Activated T-helper 9 cell treated with anti-CD3 and anti-CD28 coated beads, Interleukin-2, amount 50 U/mL, for 16 hours (primary cell): ENCODE results near the gene COPZ2.
"Not testable (repeated sequence)": the region's sequence is repeated elsewhere in the genome, so short reads cannot be mapped to it uniquely, and the experiment has no call there.

Experiments used
- DNase-seq: peaks from one replicate; pipeline ENCODE4 v3.0.0-alpha.2; 2020; ENCODE audit warnings: low read depth

The COPZ2 gene

DNA sequence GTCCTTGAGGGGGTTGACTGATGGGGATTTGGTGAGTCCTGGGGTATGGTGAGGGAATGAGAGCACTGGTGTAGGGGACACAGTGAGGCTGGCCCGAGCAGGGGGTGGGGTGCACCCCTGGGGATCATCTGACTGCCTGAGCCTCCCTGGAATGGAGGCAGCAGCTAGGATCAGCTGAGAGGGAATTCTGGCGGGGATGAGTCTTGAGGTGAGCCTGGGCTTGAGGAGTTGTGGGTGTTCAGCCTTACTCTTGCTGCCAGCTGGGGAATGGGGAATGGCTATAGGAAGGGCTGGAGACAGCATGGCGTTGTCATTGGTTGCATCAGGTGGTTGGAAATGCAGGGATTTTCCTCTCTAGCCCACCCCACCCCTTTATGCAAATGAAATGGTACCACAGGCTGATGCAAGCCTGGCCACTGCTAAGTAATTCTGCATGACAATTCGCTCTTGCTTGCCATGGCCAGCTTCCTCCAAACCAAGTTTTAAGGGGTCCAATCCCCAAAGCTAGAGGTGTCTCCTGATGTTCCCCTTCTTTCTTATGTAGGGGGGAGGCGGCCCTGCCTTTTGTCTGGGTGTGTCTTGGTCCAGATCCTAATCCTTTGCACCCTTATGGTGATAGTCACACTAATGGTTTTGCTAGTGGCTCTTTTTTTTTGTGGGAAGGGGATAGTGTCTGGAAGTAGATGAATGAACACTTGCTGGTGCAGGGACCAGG, 18.1 kb upstream of the COPZ2 start:
- peak; percentile 27 for DNase-seq

DNA sequence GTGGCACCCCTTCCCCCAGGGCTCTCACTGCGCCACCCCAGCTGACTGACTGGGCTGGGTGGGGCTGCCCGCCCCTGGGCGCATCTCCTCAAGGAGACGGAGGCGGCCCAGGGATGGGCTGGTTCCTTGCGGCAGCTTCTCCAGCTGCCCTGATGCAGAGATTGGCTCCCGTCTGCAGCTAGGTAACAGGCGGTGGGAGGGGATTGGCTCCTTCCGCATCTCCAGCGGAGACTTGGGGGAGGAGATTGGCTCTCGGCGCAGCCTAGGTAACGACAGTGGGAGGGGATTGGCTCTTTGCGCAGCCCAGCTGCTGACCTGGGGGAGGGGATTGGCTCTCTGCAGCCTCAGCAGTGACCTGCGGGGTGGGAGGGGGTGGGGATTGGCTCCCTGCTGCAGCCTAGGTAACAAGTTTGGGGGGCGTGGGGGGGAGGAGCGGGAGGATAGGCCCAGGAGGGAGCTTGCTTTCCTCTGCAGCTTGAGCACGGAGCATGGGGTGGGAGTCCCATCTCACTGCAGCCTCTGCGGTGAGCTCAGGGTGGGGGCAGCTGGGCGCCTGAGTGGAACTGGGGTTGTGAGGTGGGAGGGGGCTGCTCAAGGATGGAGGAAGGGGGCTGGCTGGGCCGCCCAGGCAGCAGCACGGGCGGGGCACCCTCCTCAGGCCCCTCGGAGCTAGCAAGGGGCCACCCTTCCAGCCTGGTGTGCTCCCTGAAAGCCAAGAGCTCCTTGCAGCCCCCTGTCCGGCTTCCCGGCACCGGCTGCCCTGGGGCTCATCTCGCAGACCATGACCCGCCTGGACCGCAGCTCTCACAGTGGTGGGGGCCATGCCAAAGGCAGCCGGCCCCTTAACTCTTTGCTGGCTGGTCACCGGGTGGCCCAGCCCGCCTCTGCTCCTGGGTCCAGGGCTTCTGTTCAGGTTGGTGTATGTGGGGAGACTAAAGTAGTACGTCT, 16.9 kb upstream of the COPZ2 start:
- DNase-seq, result no peak

DNA sequence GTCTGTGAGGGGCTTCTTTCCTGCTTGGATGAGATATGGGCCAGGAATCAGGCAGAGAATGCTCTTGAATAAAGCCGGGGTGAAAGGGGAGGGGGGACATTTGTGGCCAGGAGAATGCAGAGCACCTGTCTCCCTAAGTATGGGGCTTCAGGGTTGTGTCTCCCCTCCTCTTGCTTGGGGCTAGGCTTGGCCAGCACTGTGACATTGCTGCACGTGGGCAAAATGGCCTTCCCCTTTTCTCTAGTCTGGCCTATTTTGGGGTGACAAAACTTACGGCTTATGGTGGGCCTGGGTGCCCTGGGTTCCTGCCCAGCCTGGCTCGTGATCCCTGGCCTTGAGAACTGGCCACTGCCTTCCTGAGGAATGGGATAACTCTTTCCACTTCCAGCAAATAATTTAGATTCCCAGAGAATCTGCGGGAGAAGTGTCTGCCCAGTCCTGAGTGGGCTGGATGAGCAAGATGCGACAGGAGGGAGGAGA, 16.2 kb upstream of the COPZ2 start:
- DNase-seq, result no peak

DNA sequence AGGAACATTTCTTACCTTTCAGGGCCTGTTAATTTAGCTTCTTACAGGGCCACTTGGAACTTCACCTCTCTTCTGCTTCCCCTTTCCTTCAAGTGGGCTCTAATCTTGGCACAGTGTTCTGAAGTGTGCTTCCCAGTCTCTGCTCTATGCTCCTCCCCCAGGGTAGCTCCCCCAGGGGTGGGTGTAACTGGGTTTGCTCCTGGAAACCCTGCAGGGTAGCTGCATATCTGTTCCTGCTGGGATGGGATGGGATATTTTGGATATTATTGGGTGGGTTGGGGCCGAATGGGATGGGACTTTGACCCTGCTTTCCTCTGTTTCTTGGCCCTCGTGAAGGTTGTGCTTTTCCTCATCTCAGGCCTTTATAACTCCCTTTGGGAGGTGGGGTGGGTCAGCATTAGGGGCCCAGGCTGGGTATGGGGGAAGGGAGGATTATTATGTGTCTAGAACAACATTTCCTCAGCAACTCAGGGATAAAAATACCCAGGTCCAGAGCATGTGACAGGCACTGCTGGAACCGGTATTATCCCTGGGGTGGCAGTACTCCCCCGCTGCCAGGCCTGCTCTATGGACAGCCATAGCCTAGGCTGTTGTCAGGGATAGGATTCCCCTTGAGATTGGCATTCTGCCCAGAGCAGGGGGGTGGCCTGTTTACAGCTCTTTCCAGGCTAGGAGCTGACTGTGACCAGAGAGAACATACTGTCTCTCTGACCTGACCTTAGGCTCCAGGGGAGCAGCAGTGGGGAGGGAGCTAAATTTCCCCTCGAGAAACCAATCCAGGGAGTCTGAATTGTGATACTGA, 15.6 kb upstream of the COPZ2 start:
- DNase-seq, result no peak

DNA sequence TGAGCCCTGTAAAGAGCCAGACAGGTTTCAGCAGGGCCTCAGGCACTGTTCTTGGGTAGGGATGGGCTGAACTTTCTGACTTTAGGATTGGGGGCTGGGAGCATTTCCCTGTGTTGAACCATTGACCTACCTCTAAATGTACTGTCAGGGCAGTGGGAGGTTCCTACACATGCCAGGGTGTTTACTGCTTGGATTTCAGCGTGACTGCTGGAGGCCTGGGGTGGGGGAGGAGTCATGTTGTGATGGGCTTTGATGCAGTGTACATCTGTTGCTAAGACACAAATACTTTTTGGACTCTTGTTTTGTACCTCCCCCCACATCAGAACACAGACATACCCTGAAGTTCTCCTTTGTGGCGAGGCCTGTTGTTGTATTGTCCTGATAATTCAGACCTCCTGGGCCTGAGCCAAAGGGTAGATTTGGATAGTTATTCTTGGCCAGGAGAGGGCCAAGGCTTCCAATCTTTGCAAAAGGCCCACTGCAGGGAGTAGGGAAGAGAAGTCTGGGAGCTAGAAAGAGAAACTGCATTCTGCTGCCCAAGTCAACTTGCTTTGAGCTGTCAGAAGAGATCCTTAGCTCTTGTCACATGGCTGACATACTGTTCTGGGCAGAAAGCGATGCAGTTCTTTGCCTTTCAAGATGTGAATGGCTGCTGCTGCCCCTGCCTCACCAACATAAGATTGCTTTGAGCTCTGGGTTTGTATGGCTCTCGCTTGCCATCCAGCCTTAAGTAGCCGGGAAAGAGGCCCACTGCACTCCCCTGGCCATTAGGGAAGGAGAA, 14.3 kb upstream of the COPZ2 start:
- DNase-seq, result no peak

DNA sequence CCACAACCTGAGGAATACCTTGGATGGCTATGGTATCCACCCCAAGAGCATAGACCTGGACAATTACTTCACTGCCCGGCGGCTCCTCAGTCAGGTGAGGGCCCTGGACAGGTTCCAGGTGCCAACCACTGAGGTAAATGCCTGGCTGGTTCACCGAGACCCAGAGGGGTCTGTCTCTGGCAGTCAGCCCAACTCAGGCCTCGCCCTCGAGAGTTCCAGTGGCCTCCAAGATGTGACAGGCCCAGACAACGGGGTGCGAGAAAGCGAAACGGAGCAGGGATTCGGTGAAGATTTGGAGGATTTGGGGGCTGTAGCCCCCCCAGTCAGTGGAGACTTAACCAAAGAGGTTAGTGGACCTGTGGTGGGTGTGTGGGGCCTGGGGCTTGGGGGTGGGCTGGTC, 13.7 kb upstream of the COPZ2 start:
- DNase-seq, result no peak

DNA sequence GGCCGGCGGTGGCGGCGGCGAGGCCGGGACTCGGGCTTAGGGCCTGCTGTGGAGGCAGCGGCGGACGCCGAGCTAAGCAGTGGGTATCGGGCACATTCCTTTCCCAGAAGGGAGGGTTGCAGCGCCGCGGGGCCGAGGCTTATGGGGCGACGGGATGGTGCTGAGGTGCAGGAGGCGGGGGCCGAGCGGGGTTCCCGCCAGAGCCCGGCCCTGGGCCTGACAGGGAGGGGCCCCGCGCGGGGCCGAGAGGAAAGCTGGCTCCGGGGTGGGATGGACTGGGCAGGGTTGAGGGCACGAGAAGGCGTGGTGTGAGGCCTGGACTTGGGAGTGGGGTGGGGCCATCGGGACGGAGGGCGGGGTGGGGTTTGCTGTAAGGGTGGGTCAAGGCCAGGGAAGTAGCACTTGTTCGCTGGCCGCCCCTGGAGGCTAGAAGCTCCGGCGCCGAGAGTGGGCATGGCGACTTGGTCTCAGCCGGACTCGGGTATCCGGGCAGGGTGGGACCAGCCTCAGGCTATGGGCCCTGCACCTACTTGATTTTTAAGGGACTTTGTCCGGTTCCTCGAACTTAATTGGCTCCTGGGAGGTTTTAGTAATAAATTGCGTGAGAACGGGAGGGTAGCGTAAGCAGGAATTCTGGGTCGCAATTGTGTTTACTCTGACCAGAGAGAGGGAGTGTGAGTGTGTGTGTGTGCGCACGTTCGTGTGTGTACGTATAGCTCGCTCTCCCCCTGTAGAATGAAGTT, 11.0 kb upstream of the COPZ2 start:
- no peak for DNase-seq

DNA sequence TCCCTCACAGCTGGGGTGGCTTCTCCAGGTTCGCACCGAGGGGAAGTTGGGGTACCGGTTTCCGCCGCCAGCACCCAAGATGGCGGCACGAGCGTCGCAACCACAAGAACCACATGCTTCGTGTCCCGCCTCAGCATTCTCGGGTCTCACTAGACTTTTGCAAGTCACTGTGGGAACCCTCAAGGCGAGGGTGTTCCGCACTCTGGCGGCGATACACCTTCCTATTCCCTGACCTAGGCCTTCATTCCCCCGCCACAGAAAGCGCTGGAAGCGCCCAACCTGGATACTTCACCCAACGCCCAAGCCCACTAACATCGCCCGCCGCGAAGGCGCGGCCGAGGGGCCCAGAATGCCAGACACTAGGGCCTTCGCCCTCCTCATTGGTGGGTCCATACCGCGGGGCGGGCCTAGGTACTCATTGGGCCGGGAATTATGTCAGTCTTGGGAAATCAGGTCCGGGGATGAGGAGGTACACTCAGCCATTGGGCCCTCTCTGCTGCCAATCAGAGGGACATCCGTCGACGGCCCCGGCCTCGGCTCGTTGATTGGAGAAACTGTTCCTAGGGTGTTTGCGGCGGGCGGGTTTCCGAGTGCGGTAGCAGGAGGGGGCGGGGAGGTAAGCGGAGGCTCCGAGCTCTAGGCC, 10.3 kb upstream of the COPZ2 start, which contains the start of gene NFE2L1:
NFE2L1 (plus strand) TSS at position 619 of the 643 bp plus-strand sequence. CDS start 2,760 bp downstream, outside the sequence.
- peak; percentile 97 for DNase-seq

DNA sequence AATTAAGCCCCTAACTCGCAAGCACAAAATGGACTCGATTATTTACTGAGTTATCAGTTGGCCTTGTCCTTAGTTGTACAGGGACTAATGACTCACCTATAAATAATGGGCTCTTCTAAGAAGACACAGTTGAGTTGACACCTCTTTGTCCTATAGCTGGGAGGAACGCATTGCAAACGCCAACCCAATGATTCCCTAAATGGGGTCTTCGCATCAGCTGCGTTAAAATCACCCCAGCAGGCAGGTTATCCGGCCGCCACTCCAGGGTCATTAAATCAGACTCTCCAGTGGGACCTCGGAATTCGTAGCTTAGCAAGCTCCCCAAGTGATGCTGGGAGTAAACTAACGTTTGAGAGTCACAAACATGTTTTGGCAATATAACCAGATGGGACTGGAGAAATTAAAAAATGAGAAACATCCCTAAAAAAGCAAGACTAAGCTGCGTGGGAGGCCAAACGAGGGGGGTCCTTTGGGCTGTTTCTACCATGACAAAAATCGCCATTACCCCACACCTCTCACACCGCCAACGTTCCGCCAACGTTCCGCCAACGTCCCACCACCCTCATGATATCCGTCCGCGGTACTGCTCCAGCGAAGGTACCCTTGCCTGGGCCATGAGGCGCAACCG, 9.6 kb upstream of the COPZ2 start:
- no peak for DNase-seq

DNA sequence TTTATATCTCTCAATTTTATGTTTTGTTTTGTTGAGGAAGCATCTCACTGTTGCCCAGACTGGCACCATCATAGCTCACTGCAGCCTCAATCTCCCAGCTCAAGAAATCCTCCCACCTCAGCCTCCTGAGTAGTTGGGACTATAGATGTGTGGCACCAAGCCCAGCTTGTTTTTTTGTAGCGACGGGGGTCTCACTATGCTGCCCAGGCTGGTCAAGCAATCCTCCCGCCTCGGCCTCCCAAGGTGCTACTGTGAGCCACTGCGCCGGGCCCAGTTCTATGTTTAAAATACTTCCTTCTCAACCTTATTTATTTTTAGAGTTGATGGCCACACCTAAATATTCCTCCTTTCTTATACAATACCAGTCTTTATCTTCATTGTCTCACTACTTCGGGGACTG, 8.7 kb upstream of the COPZ2 start:
- no peak for DNase-seq

DNA sequence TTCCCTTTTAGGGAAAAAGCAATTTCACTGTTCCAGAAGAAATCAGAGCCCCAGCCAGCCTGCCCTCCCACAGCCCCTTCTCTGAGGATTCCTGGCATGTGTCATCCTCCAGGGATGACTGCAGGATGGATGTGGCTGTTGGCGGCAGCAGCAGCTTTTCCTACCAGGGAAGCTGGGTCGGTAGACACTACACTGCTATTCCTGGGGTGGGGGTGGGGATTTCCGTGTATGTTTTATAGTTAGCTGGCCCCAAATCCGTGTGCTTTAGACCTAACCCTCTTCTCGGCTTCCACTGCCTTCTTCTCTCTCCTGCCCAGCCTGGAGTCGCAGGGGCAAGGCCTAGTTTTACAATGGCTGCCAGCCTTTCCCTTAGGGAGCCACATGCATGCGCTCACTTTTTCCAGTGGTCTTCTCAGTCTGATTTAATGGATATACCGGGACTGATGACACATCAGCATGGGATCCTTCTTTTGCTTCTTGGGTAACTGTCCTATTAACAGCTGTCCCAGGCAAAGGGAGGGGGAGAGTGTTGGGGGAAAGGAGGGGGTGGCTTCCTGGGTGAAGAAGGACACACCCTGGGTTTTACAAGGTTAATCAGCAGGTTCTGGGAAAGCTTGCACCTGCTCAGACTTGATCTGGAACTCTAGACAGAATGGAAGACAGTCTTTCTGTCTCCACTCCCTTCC, 7.9 kb upstream of the COPZ2 start:
- no peak for DNase-seq

DNA sequence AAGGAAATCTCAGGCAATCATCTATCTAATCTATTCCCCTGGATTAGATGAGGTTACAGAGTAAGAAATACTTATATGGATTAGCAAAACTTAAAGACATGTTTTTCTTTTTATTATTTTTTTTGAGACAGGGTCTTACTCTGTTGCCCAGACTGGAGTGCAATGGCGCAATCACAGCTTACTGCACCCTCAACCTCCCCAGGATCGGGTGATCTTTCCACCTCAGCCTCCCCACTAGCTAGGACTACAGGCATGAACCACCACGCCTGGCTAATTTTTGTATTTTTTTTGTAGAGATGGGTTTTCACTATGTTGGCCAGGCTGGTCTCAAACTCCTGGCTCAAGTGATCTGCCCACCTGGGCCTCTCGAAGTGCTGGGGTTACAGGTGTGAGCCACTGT, 7.3 kb upstream of the COPZ2 start:
- DNase-seq, result no peak

DNA sequence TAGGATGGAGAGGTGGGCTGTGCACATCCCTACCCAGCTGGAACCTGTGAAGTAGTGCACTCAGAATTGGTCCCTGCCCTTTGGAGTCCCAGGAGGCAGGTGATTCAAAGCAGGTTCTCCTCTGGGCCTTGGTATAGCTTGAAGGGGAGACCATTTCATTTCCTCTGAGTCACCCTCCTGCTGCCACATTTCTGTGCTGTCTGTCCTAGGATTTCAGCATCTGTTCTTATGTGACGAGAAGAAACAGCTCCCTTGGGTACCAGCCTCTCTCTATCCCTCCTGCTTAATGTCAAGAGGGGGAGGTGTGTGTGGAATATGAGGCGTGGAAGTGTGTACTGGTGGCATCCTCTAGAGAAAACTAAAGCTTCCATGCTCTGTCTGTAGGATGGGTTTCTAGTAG, 5.6 kb upstream of the COPZ2 start:
- no peak for DNase-seq

DNA sequence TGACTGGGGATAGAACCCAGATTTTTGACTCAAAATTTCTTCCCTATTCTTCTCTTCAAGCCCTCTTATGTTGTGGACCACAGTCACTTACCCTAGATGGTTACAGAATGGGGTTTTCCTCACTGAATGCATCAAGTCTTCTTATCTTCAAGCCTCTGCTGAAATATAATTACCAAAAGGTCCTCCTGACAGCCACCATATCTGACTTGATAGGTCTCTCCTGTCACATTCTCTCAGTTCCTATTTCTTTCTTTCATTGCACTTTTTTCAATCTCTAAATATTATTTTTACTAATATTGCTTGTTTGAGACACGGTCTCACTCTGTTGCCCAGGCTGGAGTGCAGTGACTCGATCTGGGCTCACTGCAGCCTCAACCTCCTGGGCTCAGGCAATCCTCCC, 1.1 kb upstream of the COPZ2 start:
- no peak for DNase-seq

DNA sequence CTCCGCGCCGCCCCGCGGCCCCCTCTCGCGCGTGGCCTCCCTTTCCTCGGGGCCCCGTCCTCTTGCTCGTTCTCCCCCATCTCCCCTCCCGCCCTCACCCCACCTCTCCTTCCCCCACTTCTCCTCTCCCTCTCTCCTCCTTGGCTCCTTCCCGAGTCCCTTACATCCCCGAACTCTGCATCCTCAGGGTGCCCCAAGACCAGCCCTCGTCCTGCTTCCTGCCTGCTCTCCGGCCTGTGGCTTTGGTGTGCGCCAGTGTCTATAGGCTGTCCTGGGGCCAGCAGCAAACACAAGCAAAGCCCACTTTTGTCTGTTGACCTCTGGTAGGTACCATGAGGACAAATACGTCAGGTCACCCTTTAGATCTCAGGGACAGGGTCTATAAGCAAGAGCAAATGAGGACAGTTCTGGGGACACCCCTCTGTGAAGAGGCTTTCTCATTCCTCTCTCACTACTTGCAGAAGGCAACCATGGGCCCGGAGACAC, 284 bp upstream of the COPZ2 start:
- DNase-seq, result no peak

DNA sequence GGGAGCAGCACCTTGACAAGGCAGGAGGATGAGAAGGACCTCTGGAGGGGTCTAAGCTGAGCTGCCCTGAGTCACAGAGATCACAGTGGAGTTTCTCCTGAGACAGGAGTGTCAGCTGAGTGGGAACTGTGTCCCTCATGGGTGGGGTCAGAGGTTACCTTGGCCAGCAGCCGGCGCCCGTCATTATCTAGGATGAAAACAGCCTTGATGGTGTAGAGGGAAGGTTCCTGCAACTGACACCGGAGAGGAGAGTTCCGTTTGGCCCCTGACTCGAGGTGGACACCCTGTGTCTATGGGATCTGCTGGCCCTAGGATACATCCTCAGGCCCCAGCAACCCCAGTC, 933 bp downstream of the COPZ2 start:
- no peak for DNase-seq

DNA sequence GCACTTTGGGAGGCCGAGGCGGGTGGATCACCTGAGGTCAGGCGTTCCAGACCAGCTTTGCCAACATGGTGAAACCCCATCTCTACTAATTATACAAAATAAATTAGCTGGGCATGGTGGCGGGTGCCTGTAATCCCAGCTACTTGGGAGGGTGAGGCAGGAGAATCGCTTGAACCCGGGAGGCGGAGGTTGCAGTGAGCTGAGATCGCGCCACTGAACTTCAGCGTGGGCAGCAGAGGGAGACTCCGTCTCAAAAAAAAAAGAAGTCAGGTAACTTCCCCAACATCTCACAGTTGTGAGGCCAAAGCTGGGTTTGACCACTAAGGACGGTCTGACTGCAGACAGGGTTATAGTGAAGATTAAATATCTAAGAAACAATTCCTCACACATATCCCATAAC, 2.9 kb downstream of the COPZ2 start:
- not testable (repeated sequence) for DNase-seq

DNA sequence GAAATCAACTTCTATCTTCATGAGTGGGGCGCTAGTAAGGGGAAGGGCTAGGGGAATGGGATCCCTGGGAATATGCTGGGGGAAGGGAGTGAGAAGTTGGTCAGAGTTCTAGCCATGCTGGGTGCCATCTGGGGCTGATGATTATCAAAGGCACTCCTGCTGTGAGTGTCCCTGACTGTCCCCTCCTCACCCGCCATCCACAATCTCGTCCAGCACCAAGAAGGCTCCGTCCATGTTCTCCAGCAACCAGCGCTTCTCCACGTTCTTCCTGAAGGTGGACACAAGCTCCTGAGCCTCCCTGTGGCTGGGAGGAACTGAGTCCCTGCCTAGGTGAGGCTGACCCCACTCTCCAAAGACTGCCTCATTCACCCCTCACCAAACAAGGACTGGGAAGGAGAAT, 5.6 kb downstream of the COPZ2 start:
- no peak for DNase-seq

DNA sequence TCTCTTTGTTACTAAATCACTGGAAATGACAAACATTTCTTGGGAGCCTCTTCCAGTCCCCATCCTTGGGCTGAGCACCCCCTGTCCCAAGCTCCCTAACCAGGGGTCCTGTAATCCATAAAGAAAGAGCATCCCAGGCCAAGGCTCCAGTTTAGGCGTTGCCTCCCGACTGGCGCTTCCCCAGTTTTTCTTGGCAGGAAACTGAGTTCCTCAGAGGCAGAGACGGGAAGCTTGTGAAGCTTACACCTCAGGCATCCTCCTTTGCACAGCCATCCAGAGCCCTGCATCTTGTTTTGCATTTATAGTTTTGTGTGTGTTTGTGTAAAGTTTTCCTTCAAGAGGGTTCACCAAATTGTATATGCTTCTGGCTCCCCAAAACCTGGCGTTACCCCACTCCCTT, 7.1 kb downstream of the COPZ2 start:
- DNase-seq, result no peak
